AG04449 (cell line): ENCODE measurements around the gene UBE2E1.

Source experiments
- CTCF ChIA-PET: fragments of 350-600 bp; formaldehyde crosslinking; extraction: SDS; loops from one replicate; lab custom pipeline; 2021; ENCODE audit warnings: antibody characterized with exemption; lab: Yijun Ruan, JAX
- POLR2A ChIA-PET: fragments of 400-600, 350-600 bp; formaldehyde crosslinking; extraction: SDS; loops from one replicate; lab custom pipeline; 2020; ENCODE audit warnings: antibody characterized with exemption, inconsistent platforms; lab: Yijun Ruan, JAX
- DNase-seq: peaks from one replicate; pipeline ENCODE4 v3.0.0-alpha.2; 2010; ENCODE audit warnings: low read depth, low spot score
- H3K4me3 ChIP-seq: 2 replicates; pipeline ENCODE4 v1.5.1; 2011; ENCODE audit warnings: low read depth, mild to moderate bottlenecking, control low read depth, low read length
- TF ChIP-seq, protein P1 (sequence below): IDR thresholded peaks from one replicate; pipeline ENCODE4 v1.5.1; 2011; ENCODE audit warnings: mild to moderate bottlenecking, moderate library complexity, low read length, control low read depth, inconsistent platforms; ENCODE audit not compliant: insufficient read depth; ENCODE audit errors: missing control alignments

The UBE2E1 gene

DNA sequence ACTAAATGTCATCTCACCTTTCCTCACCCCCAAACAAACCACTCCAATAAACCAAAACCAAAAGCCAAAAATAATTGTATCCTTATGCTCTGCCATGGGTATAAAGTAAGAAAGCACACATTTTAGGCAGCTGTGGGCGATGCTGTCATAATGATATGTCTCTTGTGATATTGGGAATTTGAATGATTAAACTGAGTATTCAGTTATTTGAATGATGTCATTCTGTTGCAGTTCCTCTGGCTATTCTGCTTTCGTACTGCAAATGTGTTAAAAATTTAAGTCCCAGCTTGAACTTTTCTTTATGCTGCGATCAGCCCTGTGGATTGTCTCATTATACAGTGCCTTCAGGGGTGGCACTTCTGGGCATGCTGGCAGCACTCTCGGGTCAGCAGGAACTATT lies 128.5 kb downstream of the UBE2E1 start:
- H3K4me3 ChIP-seq, result no peak overlapping the region
- no peak for DNase-seq
- CTCF ChIA-PET, result no interaction called here
- TF ChIP-seq, protein P1, sequence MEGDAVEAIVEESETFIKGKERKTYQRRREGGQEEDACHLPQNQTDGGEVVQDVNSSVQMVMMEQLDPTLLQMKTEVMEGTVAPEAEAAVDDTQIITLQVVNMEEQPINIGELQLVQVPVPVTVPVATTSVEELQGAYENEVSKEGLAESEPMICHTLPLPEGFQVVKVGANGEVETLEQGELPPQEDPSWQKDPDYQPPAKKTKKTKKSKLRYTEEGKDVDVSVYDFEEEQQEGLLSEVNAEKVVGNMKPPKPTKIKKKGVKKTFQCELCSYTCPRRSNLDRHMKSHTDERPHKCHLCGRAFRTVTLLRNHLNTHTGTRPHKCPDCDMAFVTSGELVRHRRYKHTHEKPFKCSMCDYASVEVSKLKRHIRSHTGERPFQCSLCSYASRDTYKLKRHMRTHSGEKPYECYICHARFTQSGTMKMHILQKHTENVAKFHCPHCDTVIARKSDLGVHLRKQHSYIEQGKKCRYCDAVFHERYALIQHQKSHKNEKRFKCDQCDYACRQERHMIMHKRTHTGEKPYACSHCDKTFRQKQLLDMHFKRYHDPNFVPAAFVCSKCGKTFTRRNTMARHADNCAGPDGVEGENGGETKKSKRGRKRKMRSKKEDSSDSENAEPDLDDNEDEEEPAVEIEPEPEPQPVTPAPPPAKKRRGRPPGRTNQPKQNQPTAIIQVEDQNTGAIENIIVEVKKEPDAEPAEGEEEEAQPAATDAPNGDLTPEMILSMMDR, result no peak
- POLR2A ChIA-PET, result no interaction called here

- ChIA-PET POLR2A (no interaction called here), CTCF (no interaction called here)
- TF ChIP-seq, protein P1, result no peak
- no peak for DNase-seq
- no peak overlapping the region for H3K4me3 ChIP-seq
Measured at GRCh38 chr3:23937296-23937695, 131.5 kb downstream of the UBE2E1 start.

DNA sequence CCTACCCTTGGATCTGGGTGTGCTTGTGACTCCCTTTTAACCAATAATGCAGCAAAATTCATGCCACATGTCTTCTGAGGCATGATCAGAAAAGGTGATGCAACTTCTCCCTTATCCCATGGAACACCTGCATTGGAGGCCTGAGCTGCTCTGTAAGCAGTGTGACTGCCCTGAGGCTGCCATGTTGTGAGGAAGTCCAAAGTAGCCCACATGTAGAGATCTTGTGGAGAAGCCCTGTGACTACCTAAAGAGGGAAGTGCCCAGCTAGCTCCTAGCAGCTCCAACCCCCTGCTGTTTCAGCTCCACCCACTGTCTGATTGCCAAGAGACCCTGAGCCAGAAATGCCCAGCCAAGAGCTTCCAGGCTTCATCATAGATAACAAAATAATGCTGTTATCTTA lies 132.9 kb downstream of the UBE2E1 start:
- ChIA-PET CTCF (interaction anchor here (0.8 kb wide), 1 partner anchor 72 kb away, joined by 3 read pairs; no protein-coding TSS in a partner anchor), POLR2A (no interaction called here)
- DNase-seq, result no peak
- H3K4me3 ChIP-seq, result no peak overlapping the region
- TF ChIP-seq, protein P1, result no peak

DNA sequence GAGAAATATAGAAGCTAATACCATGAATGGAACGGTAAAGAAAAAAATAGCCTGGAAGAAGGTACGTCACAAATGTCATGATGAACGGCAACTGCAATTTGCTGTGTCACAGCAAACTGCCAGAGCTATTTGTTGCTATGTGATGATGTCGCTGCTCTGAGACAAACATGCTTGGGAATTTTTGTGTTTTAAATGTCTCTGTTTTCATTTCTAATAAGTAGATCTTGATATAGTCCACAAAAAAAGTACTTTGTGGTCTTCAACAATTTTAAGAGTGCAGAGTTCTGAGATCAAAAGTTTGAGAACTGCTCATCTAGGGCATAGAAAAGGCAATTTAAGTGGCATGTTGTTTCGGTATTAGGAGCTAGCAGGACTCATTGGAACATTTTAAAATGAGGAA lies 135.0 kb downstream of the UBE2E1 start:
- TF ChIP-seq, protein P1, result no peak
- DNase-seq, result no peak
- CTCF ChIA-PET, result interaction anchor here (1.0 to 1.8 kb wide), 2 partner anchors 17 to 23 kb away, joined by 3 to 5 read pairs; partner anchors contain the start of genes NKIRAS1 and RPL15
- POLR2A ChIA-PET, result interaction anchor here (1.9 kb wide), 1 partner anchor 24 kb away, joined by 6 read pairs; the partner anchor contains the start of genes NKIRAS1 and RPL15
- no peak overlapping the region for H3K4me3 ChIP-seq
